ENCODE data around the gene ERCC5.

ERCC5 gene

DNA sequence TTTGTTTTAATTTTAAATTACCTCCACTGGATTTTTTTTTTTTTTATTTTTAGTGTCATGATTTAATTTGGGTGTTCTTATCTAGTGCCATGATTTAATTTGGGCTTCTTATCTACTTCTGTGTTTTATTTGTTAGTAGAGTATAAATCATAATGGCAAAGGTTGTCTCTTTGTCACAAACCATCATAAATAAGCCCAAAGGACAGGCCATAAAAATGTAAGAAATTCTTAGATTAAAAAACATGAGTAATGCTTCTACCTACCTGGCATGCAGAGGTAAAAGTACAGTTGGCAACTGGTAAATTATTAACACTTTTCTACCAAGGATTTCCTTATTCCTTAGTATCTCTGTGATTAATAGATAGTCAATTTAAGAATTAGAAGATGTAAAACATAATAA, 55.2 kb downstream of the ERCC5 start:
- Histone ChIP-seq H2BK5ac (ENCODE audit: low read depth, low read length, poor library complexity, severe bottlenecking) (no peak overlapping the region), H3K4ac (ENCODE audit: low read depth in 1 of 2, low read length in 2 of 2) (no peak overlapping the region), H3K18ac (ENCODE audit: low read depth in 1 of 2, low read length in 2 of 2) (no peak overlapping the region), H3K79me1 (replicated peaks; ENCODE audit: low read length, poor library complexity, severe bottlenecking) (no peaks in the 10 kb centered on the region), H2AK5ac (ENCODE audit: low read length, severe bottlenecking) (no peak overlapping the region), H3K4me3 (ENCODE audit: insufficient read depth in 1 of 2, low read depth in 1 of 2, low read length in 2 of 2) (no peak overlapping the region), H2BK12ac (ENCODE audit: low read length in 2 of 2) (no peak overlapping the region), H2AFZ (ENCODE audit: low read depth, low read length) (no peak overlapping the region), H3K9ac (ENCODE audit: low read length) (no peak overlapping the region), H3K14ac (ENCODE audit: low read length in 2 of 2) (no peak overlapping the region), H3K4me2 (ENCODE audit: low read length, poor library complexity, severe bottlenecking) (no peak overlapping the region), H3K36me3 (ENCODE audit: control insufficient read depth in 1 of 2, insufficient read depth in 2 of 2, low read depth in 1 of 2, low read length in 2 of 2) (no peaks in the 10 kb centered on the region), H3K27me3 (ENCODE audit: control insufficient read depth in 1 of 2, insufficient read depth in 1 of 2, low read length in 2 of 2) (no peaks in the 10 kb centered on the region), H3K27ac (ENCODE audit: low read length, poor library complexity, severe bottlenecking) (no peak overlapping the region), H4K8ac (ENCODE audit: low read length) (no peak overlapping the region), H2BK120ac (ENCODE audit: low read depth, low read length) (no peak overlapping the region), H3K4me1 (ENCODE audit: control insufficient read depth, insufficient read depth, low read depth, low read length) (peaks cover 3% of the 10 kb centered on the region), H4K91ac (ENCODE audit: low read length) (no peak overlapping the region), H2BK15ac (ENCODE audit: low read depth, poor library complexity, severe bottlenecking) (no peak overlapping the region), H3K23ac (ENCODE audit: low read length in 2 of 2) (no peak overlapping the region), H3K9me3 (ENCODE audit: control insufficient read depth, low read length) (no peaks in the 10 kb centered on the region)
- DNase-seq, result no peak

DNA sequence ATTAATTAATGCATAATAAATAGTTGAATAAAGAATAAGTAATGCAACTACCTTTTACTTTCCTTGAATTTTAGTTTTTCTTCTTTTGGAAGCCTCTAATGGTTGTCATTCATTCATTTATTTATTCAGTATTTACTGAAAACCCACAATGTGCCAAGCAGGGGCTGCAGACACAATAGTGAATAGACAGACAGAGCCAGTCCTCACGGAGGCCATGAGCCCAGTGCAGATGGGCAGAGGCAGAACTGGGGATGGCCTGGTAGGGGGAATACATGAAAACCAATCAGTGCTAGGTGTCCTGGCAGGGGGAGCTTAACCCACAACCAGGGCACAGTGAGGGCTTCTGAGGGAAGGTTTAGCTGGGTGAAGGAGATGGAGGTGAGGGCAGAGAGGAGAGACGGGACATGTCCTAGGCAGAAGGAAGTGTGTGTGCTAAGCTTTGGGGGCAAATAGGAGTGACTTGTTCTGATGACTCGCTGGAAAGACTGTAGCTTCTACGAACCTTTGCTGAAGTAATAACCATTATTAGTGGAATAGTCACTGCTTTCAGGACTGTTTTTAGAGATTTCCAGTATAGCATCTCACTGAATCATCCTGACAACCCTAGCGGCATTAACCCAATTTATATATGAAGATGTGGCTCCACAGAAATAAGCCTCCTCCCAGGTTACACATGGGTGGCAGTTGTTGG, 55.9 kb downstream of the ERCC5 start:
- Histone ChIP-seq H3K4ac (ENCODE audit: low read depth in 1 of 2, low read length in 2 of 2) (no peak overlapping the region), H3K4me2 (ENCODE audit: low read length, poor library complexity, severe bottlenecking) (no peak overlapping the region), H2BK15ac (ENCODE audit: low read depth, poor library complexity, severe bottlenecking) (no peak overlapping the region), H3K4me1 (ENCODE audit: control insufficient read depth, insufficient read depth, low read depth, low read length) (peaks cover 3% of the 10 kb centered on the region), H2AK5ac (ENCODE audit: low read length, severe bottlenecking) (no peak overlapping the region), H3K23ac (ENCODE audit: low read length in 2 of 2) (no peak overlapping the region), H3K9ac (ENCODE audit: low read length) (no peak overlapping the region), H3K14ac (ENCODE audit: low read length in 2 of 2) (no peak overlapping the region), H3K4me3 (ENCODE audit: insufficient read depth in 1 of 2, low read depth in 1 of 2, low read length in 2 of 2) (no peak overlapping the region), H3K9me3 (ENCODE audit: control insufficient read depth, low read length) (no peaks in the 10 kb centered on the region), H3K18ac (ENCODE audit: low read depth in 1 of 2, low read length in 2 of 2) (no peak overlapping the region), H2BK120ac (ENCODE audit: low read depth, low read length) (no peak overlapping the region), H3K36me3 (ENCODE audit: control insufficient read depth in 1 of 2, insufficient read depth in 2 of 2, low read depth in 1 of 2, low read length in 2 of 2) (no peaks in the 10 kb centered on the region), H2BK5ac (ENCODE audit: low read depth, low read length, poor library complexity, severe bottlenecking) (no peak overlapping the region), H2BK12ac (ENCODE audit: low read length in 2 of 2) (no peak overlapping the region), H3K79me1 (replicated peaks; ENCODE audit: low read length, poor library complexity, severe bottlenecking) (no peaks in the 10 kb centered on the region), H2AFZ (ENCODE audit: low read depth, low read length) (no peak overlapping the region), H4K8ac (ENCODE audit: low read length) (no peak overlapping the region), H3K27me3 (ENCODE audit: control insufficient read depth in 1 of 2, insufficient read depth in 1 of 2, low read length in 2 of 2) (no peaks in the 10 kb centered on the region), H4K91ac (ENCODE audit: low read length) (peak overlapping the region; percentile 61), H3K27ac (ENCODE audit: low read length, poor library complexity, severe bottlenecking) (no peak overlapping the region)
- 77% methylated on average over 3 of the region's 5 CpGs for WGBS
- no peak for DNase-seq

DNA sequence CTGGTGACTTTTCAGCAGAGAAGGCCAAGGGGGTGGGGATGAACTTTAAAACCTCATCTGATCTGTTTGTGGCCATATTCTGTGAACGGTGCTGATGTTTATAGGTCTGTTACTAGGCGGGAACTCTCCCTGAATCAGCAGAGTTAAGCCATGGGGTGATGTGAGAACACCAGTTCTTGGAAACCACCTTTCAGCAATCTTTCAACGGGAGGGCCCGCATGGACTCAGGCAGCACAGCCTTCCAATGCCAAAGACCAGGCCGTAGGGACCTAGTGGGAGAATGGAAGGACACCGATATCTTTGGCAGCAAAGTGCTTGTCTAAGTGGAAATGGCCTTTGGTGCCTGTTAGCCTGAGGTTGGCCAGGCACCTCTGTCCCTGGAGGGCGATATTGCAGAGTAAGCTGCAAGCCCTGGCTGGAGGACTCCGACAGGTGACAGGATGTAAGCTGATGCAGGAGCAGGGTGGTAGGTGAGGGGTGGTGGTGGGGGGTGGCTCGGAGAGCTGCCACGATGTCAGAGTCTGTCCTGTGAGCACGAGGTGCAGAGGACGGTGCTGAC, 57.0 kb downstream of the ERCC5 start:
- Histone ChIP-seq H2BK15ac (ENCODE audit: low read depth, poor library complexity, severe bottlenecking) (no peak overlapping the region), H3K9me3 (ENCODE audit: control insufficient read depth, low read length) (no peaks in the 10 kb centered on the region), H3K18ac (ENCODE audit: low read depth in 1 of 2, low read length in 2 of 2) (no peak overlapping the region), H3K36me3 (ENCODE audit: control insufficient read depth in 1 of 2, insufficient read depth in 2 of 2, low read depth in 1 of 2, low read length in 2 of 2) (no peaks in the 10 kb centered on the region), H3K4me3 (ENCODE audit: insufficient read depth in 1 of 2, low read depth in 1 of 2, low read length in 2 of 2) (no peak overlapping the region), H2AK5ac (ENCODE audit: low read length, severe bottlenecking) (no peak overlapping the region), H3K4me2 (ENCODE audit: low read length, poor library complexity, severe bottlenecking) (no peak overlapping the region), H2AFZ (ENCODE audit: low read depth, low read length) (no peak overlapping the region), H3K27me3 (ENCODE audit: control insufficient read depth in 1 of 2, insufficient read depth in 1 of 2, low read length in 2 of 2) (no peaks in the 10 kb centered on the region), H3K9ac (ENCODE audit: low read length) (no peak overlapping the region), H4K91ac (ENCODE audit: low read length) (no peak overlapping the region), H2BK12ac (ENCODE audit: low read length in 2 of 2) (no peak overlapping the region), H3K23ac (ENCODE audit: low read length in 2 of 2) (no peak overlapping the region), H3K14ac (ENCODE audit: low read length in 2 of 2) (no peak overlapping the region), H3K4ac (ENCODE audit: low read depth in 1 of 2, low read length in 2 of 2) (no peak overlapping the region), H3K79me1 (replicated peaks; ENCODE audit: low read length, poor library complexity, severe bottlenecking) (no peaks in the 10 kb centered on the region), H4K8ac (ENCODE audit: low read length) (no peak overlapping the region), H3K27ac (ENCODE audit: low read length, poor library complexity, severe bottlenecking) (no peak overlapping the region), H3K4me1 (ENCODE audit: control insufficient read depth, insufficient read depth, low read depth, low read length) (peaks cover 3% of the 10 kb centered on the region), H2BK5ac (ENCODE audit: low read depth, low read length, poor library complexity, severe bottlenecking) (no peak overlapping the region), H2BK120ac (ENCODE audit: low read depth, low read length) (no peak overlapping the region)
- 86% methylated on average over 12 of the region's 12 CpGs for WGBS
- DNase-seq, result no peak

DNA sequence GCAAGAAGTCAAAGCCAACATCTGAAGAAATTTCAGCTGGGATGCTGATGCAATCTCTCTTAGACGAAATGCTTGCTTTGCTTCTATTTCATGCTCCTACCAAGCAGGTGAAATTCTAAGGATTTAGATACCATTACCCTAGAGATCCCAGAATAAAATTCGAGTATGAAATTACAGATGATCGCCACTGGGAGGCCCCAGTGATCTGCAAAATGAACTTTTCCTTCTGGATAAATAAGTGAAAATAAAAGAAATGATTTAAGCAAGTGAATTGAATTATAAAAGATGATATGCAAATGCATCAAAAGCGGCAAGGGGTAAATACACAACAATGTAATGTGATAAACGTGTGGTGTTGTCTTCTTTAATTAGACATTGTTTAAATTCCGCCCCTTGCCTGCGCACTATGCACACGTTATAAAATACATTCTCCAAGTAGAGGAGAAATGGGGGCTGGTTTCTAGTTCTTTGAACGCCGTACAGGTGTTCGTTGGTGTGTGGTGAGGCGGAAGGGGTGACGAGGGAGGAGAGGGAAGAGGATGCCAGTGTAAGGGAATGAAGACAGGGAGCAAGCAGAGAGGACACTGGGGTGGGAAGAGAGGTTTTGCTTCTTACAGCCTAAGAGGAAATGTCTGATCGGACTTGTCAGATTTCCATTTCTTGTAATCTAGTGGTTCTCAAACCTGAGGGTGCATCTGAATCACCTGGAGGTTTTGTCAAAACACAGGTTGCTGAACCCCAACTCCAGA, 58.0 kb downstream of the ERCC5 start:
- H3K4me1 ChIP-seq (ENCODE audit: control insufficient read depth, insufficient read depth, low read depth, low read length), result peaks cover 3% of the 10 kb centered on the region
- no peaks in the 10 kb centered on the region for H3K9me3 ChIP-seq (ENCODE audit: control insufficient read depth, low read length)
- H3K27me3 ChIP-seq (ENCODE audit: control insufficient read depth in 1 of 2, insufficient read depth in 1 of 2, low read length in 2 of 2), result no peaks in the 10 kb centered on the region
- no peak overlapping the region for H3K14ac ChIP-seq (ENCODE audit: low read length in 2 of 2)
- H3K36me3 ChIP-seq (ENCODE audit: control insufficient read depth in 1 of 2, insufficient read depth in 2 of 2, low read depth in 1 of 2, low read length in 2 of 2), result no peaks in the 10 kb centered on the region
- H2BK5ac ChIP-seq (ENCODE audit: low read depth, low read length, poor library complexity, severe bottlenecking), result no peak overlapping the region
- no peak overlapping the region for H4K8ac ChIP-seq (ENCODE audit: low read length)
- H2BK12ac ChIP-seq (ENCODE audit: low read length in 2 of 2), result no peak overlapping the region
- no peak overlapping the region for H3K18ac ChIP-seq (ENCODE audit: low read depth in 1 of 2, low read length in 2 of 2)
- DNase-seq, result peak; percentile 28
- H3K4me2 ChIP-seq (ENCODE audit: low read length, poor library complexity, severe bottlenecking), result no peak overlapping the region
- no peak overlapping the region for H2AFZ ChIP-seq (ENCODE audit: low read depth, low read length)
- WGBS, result 63% methylated on average over 13 of the region's 14 CpGs
- no peak overlapping the region for H3K27ac ChIP-seq (ENCODE audit: low read length, poor library complexity, severe bottlenecking)
- no peak overlapping the region for H3K23ac ChIP-seq (ENCODE audit: low read length in 2 of 2)
- H2AK5ac ChIP-seq (ENCODE audit: low read length, severe bottlenecking), result no peak overlapping the region
- H3K4me3 ChIP-seq (ENCODE audit: insufficient read depth in 1 of 2, low read depth in 1 of 2, low read length in 2 of 2), result no peak overlapping the region
- no peak overlapping the region for H4K91ac ChIP-seq (ENCODE audit: low read length)
- H3K9ac ChIP-seq (ENCODE audit: low read length), result no peak overlapping the region
- H2BK15ac ChIP-seq (ENCODE audit: low read depth, poor library complexity, severe bottlenecking), result no peak overlapping the region
- H2BK120ac ChIP-seq (ENCODE audit: low read depth, low read length), result no peak overlapping the region
- no peaks in the 10 kb centered on the region for H3K79me1 ChIP-seq (replicated peaks; ENCODE audit: low read length, poor library complexity, severe bottlenecking)
- no peak overlapping the region for H3K4ac ChIP-seq (ENCODE audit: low read depth in 1 of 2, low read length in 2 of 2)

Measured in mesenchymal stem cell (in vitro differentiated cells and primary cell).